CD14-positive monocyte (primary cell): ENCODE results near the gene MPST. TPM values are rescaled to one million over a fixed set of nuclear protein-coding genes. Genes with fewer than 3 reads are reported as not detected.

ENCODE experiments used
- DNase-seq, 3 donors: peaks; one replicate each; pipeline ENCODE4 v3.0.0-alpha.2; 2011 to 2022
- H2AFZ ChIP-seq: 2 replicates; pipeline ENCODE4 v1.6.0; 2012; ENCODE audit warnings: mild to moderate bottlenecking, low read depth, low read length, inconsistent platforms; ENCODE audit not compliant: insufficient read depth, poor library complexity, severe bottlenecking
- H3K27ac ChIP-seq, 2 donors: 1 replicate in 1 of 2; 2 replicates in 1 of 2; pipeline ENCODE4 v1.5.1; 2012 to 2013; ENCODE audit warnings: low read length in 2 of 2, control low read depth in 1 of 2, inconsistent platforms in 1 of 2, low read depth in 1 of 2, mild to moderate bottlenecking in 1 of 2
- H3K27me3 ChIP-seq, 2 donors: one replicate each; pipeline versions ENCODE4 v1.6.0 to v1.6.1; 2011 to 2013; ENCODE audit warnings: low read length in 2 of 2; ENCODE audit not compliant: control insufficient read depth in 2 of 2, insufficient read depth in 2 of 2
- H3K36me3 ChIP-seq, 2 donors: replicated peaks in 1 of 2; 1 replicate in 1 of 2; 2 replicates in 1 of 2; pipeline versions ENCODE4 v1.5.1 to v1.6.1; 2012 to 2013; ENCODE audit warnings: low read length in 2 of 2, control low read depth in 1 of 2, inconsistent platforms in 1 of 2, mild to moderate bottlenecking in 1 of 2; ENCODE audit not compliant: insufficient read depth in 2 of 2, control insufficient read depth in 1 of 2
- H3K4me1 ChIP-seq, 2 donors: 1 replicate in 1 of 2; 2 replicates in 1 of 2; pipeline versions ENCODE4 v1.5.1 to v1.6.1; 2012 to 2013; ENCODE audit warnings: low read length in 2 of 2, control low read depth in 1 of 2, inconsistent platforms in 1 of 2, mild to moderate bottlenecking in 1 of 2, moderate library complexity in 1 of 2; ENCODE audit not compliant: insufficient read depth in 2 of 2, control insufficient read depth in 1 of 2
- H3K4me2 ChIP-seq: replicated peaks from 2 replicates; pipeline ENCODE3; 2012; ENCODE audit warnings: low read length, moderate library complexity, mild to moderate bottlenecking; ENCODE audit not compliant: poor library complexity, severe bottlenecking; ENCODE audit errors: extremely low read depth
- H3K4me3 ChIP-seq, 3 experiments: fragments of 200-600 bp in 1 of 3; sonication (generic) in 1 of 3; replicated peaks in 1 of 3; 1 replicate in 2 of 3; 2 replicates in 1 of 3; pipeline ENCODE4 v1.5.1; 2011 to 2013; ENCODE audit warnings: low read length in 3 of 3, mild to moderate bottlenecking in 3 of 3, control low read depth in 2 of 3, low read depth in 2 of 3, inconsistent platforms in 1 of 3, moderate library complexity in 1 of 3
- H3K79me2 ChIP-seq: 2 replicates; pipeline ENCODE4 v1.6.0; 2012; ENCODE audit warnings: mild to moderate bottlenecking, control low read depth, inconsistent platforms, low read length, moderate library complexity; ENCODE audit not compliant: insufficient read depth
- H3K9ac ChIP-seq: 2 replicates; pipeline ENCODE4 v1.6.0; 2017; ENCODE audit warnings: low read length, mild to moderate bottlenecking; ENCODE audit not compliant: insufficient read depth, poor library complexity, severe bottlenecking
- H3K9me3 ChIP-seq, 2 donors: replicated peaks in 1 of 2; 1 replicate in 1 of 2; 2 replicates in 1 of 2; pipeline versions ENCODE4 v1.5.1 to v1.6.1; 2012 to 2013; ENCODE audit warnings: low read length in 2 of 2, control low read depth in 1 of 2; ENCODE audit not compliant: control insufficient read depth in 1 of 2, insufficient read depth in 1 of 2
- H4K20me1 ChIP-seq: 2 replicates; pipeline ENCODE4 v1.6.0; 2012; ENCODE audit warnings: mild to moderate bottlenecking, low read length, control low read depth, moderate library complexity; ENCODE audit not compliant: insufficient read depth
- H3K27ac Mint-ChIP-seq, 7 donors: one replicate each; pipeline ENCODE4 v1.8.0; 2020; ENCODE audit warnings: mild to moderate bottlenecking in 7 of 7, mixed read lengths in 7 of 7, moderate library complexity in 6 of 7, inconsistent platforms in 2 of 7
- H3K27me3 Mint-ChIP-seq, 3 donors: one replicate each; pipeline ENCODE4 v1.8.0; 2021 to 2022; ENCODE audit warnings: low read depth in 3 of 3, mild to moderate bottlenecking in 3 of 3, mixed read lengths in 3 of 3, moderate library complexity in 3 of 3, inconsistent platforms in 1 of 3
- H3K36me3 Mint-ChIP-seq, 2 donors: one replicate each; pipeline ENCODE4 v1.8.0; 2020; ENCODE audit warnings: mixed read lengths in 2 of 2, inconsistent platforms in 1 of 2, mild to moderate bottlenecking in 1 of 2
- H3K4me1 Mint-ChIP-seq: one replicate; pipeline ENCODE4 v1.8.0; 2020; ENCODE audit warnings: mild to moderate bottlenecking, mixed read lengths
- H3K4me3 Mint-ChIP-seq, 2 donors: one replicate each; pipeline ENCODE4 v1.8.0; 2020; ENCODE audit warnings: mild to moderate bottlenecking in 2 of 2, mixed read lengths in 2 of 2, moderate library complexity in 1 of 2
- H3K9me3 Mint-ChIP-seq, 7 donors: one replicate each; pipeline ENCODE4 v1.8.0; 2020 to 2022; ENCODE audit warnings: mixed read lengths in 7 of 7, mild to moderate bottlenecking in 6 of 7, moderate library complexity in 6 of 7, inconsistent platforms in 2 of 7
- CTCF ChIP-seq: fragments of 200-600 bp; IDR thresholded peaks from one replicate; pipeline ENCODE4 v1.8.0; 2022; ENCODE audit warnings: antibody characterized with exemption, mild to moderate bottlenecking
- WGBS: methylation state at CpG from one replicate; pipeline ENCODE4 v1.1.5; 2013; ENCODE audit warnings: missing lambda C conversion rate; ENCODE audit not compliant: insufficient coverage; 5-methylcytosine and 5-hydroxymethylcytosine counted together
- intact Hi-C, 2 donors: fragments of 100-400 bp; cut with micrococcal nuclease; formaldehyde crosslinking; loops; one replicate each; pipeline versions ENCODE4 v1.15.0 to v1.15.1; 2023
- polyA plus RNA-seq, 3 donors: library from polyadenylated mRNA; depleted of rRNA in 1 of 3; unstranded in 2 of 3; stranded (reverse) in 1 of 3; fragments of 300-500 nt in 2 of 3; fragments of >200 nt in 1 of 3; fragmentation: Illumina TruSeq in 2 of 3; gene quantifications; 1 replicate in 2 of 3; 2 replicates in 1 of 3; pipeline ENCODE4 v1.2.3, GENCODE V29; 2012 to 2021

Gene MPST
- polyA plus RNA-seq, 3 donors, result 27.9 to 53.7 (median 51.2) TPM

- H2AFZ ChIP-seq, result no peak overlapping the region
- no peak for TF ChIP-seq CTCF
- no peaks in the 10 kb centered on the region for H3K36me3 Mint-ChIP-seq
- peaks cover 2 to 7% of the 10 kb centered on the region in 2 donors for H3K27me3 ChIP-seq
- H4K20me1 ChIP-seq, result no peaks in the 10 kb centered on the region
- WGBS, result 33% methylated on average over 1 of the region's 10 CpGs
- H3K9me3 Mint-ChIP-seq, result peaks cover 3 to 14% (median 11%) of the 10 kb centered on the region in 7 donors
- peaks cover 5 to 9% of the 10 kb centered on the region in 2 donors for H3K4me1 ChIP-seq
- H3K9me3 ChIP-seq, result peaks cover 7 to 10% of the 10 kb centered on the region in 2 donors
- H3K27ac Mint-ChIP-seq, result peak overlapping the region in 2 of 7 donors; percentile 38 to 48
- no peak overlapping the region for H3K9ac ChIP-seq
- H3K4me2 ChIP-seq, result no peak overlapping the region
- intact Hi-C loops, result no loop called here
- H3K79me2 ChIP-seq, result no peaks in the 10 kb centered on the region
- H3K27ac ChIP-seq, result no peak overlapping the region
- H3K4me3 Mint-ChIP-seq, result peak overlapping the region in 1 of 2 donors; percentile 59
- H3K4me3 ChIP-seq, result no peak overlapping the region
- peaks cover 9% of the 10 kb centered on the region for H3K4me1 Mint-ChIP-seq
- peak in 2 of 3 donors; percentile 17 to 25 for DNase-seq
- H3K27me3 Mint-ChIP-seq, result peaks cover 11 to 19% (median 13%) of the 10 kb centered on the region in 3 donors
- no peaks in the 10 kb centered on the region for H3K36me3 ChIP-seq
These were observed 34.2 kb upstream of the MPST start for GRCh38 chr22:36985211-36985889.

GRCh38 chr22:36986242-36986821 is 33.2 kb upstream of the MPST start:
- Histone ChIP-seq H4K20me1 (no peaks in the 10 kb centered on the region), H3K4me3 (no peak overlapping the region), H3K9ac (no peak overlapping the region), H3K27ac (no peak overlapping the region), H3K9me3 (peaks cover 7 to 10% of the 10 kb centered on the region in 2 donors), H3K79me2 (no peaks in the 10 kb centered on the region), H3K4me2 (no peak overlapping the region), H2AFZ (no peak overlapping the region), H3K4me1 (peaks cover 5 to 9% of the 10 kb centered on the region in 2 donors), H3K27me3 (peaks cover 3 to 14% of the 10 kb centered on the region in 2 donors), H3K36me3 (no peaks in the 10 kb centered on the region)
- Mint-ChIP-seq H3K4me3 (no peak overlapping the region), H3K9me3 (peaks cover 3 to 14% (median 11%) of the 10 kb centered on the region in 7 donors), H3K27me3 (peaks cover 11 to 28% (median 15%) of the 10 kb centered on the region in 3 donors), H3K4me1 (peaks cover 7% of the 10 kb centered on the region), H3K27ac (no peak overlapping the region), H3K36me3 (no peaks in the 10 kb centered on the region)
- intact Hi-C loops, result no loop called here
- TF ChIP-seq CTCF, result peak; percentile 63
- 60% methylated on average over 3 of the region's 8 CpGs for WGBS
- DNase-seq, result peak in 1 of 3 donors; percentile 24
